VCaP (cell line): ENCODE results near the gene PLXNA2.

ENCODE experiments used
- H3K27ac ChIP-seq: fragments of 450-650 bp; 2 replicates; pipeline ENCODE4 v1.5.1; 2017
- CTCF ChIP-seq: fragments of 450-650 bp; conservative IDR thresholded peaks from 2 replicates; pipeline ENCODE4 v1.5.1; 2017; ENCODE audit warnings: mild to moderate bottlenecking, moderate library complexity

PLXNA2 gene

GRCh38 chr1:208009303-208009702 lies 234.9 kb downstream of the PLXNA2 start:
- TF ChIP-seq CTCF: no peak
- no peak overlapping the region for H3K27ac ChIP-seq

GRCh38 chr1:208008534-208008933 lies 235.7 kb downstream of the PLXNA2 start:
- no peak for TF ChIP-seq CTCF
- H3K27ac ChIP-seq: no peak overlapping the region

GRCh38 chr1:208007938-208008342 lies 236.2 kb downstream of the PLXNA2 start:
- no peak for TF ChIP-seq CTCF

GRCh38 chr1:208007319-208007937 lies 236.8 kb downstream of the PLXNA2 start:
- TF ChIP-seq CTCF: no peak
- H3K27ac ChIP-seq: no peak overlapping the region

More at GRCh38 chr1:208007938-208008342, 236.2 kb downstream of the PLXNA2 start:
- H3K27ac ChIP-seq: no peak overlapping the region

GRCh38 chr1:208006258-208006920 lies 237.8 kb downstream of the PLXNA2 start:
- no peak for TF ChIP-seq CTCF
- no peak overlapping the region for H3K27ac ChIP-seq

- no peak overlapping the region for H3K27ac ChIP-seq
- TF ChIP-seq CTCF: no peak
Observed at GRCh38 chr1:208004851-208005250, 239.3 kb downstream of the PLXNA2 start.

- no peak overlapping the region for H3K27ac ChIP-seq
- no peak for TF ChIP-seq CTCF
Observed at GRCh38 chr1:208003241-208003640, 240.9 kb downstream of the PLXNA2 start.
